K562 (cell line): ENCODE data around the gene UBA1. TPM values are rescaled to one million over a fixed set of nuclear protein-coding genes. Genes with fewer than 3 reads are reported as not detected.

Experiments
- ARID1B ChIP-seq: fragments of 450-650 bp; IDR thresholded peaks from 2 replicates; pipeline ENCODE4 v1.6.1; 2016; ENCODE audit warnings: antibody characterized with exemption, mild to moderate bottlenecking, inconsistent platforms
- EP400 ChIP-seq: fragments of 450-650 bp; IDR thresholded peaks from 2 replicates; pipeline ENCODE4 v1.6.1; 2017; ENCODE audit warnings: antibody characterized with exemption, mild to moderate bottlenecking, moderate library complexity
- FUS ChIP-seq: fragments of 200-400 bp; formaldehyde crosslinking; optimal IDR thresholded peaks from 2 replicates; pipeline ENCODE3; 2017; ENCODE audit warnings: low read depth, low read length
- KAT8 ChIP-seq: fragments of 450-650 bp; IDR thresholded peaks from 2 replicates; pipeline ENCODE4 v1.6.1; 2016; ENCODE audit warnings: low read depth, mild to moderate bottlenecking
- KDM5B ChIP-seq: fragments of 200-600 bp; sonication (generic); IDR thresholded peaks from 2 replicates; pipeline ENCODE4 v1.6.1; 2012; ENCODE audit warnings: low read depth, mild to moderate bottlenecking, moderate library complexity, low read length, control low read depth, inconsistent platforms; ENCODE audit not compliant: insufficient replicate concordance
- NR2C1 ChIP-seq, 2 experiments: fragments of 450-650 bp; IDR thresholded peaks; 2 replicates each; pipeline ENCODE4 v1.6.1; 2017; ENCODE audit warnings: mild to moderate bottlenecking in 2 of 2, antibody characterized with exemption in 1 of 2, inconsistent platforms in 1 of 2, missing compliant biosample characterization in 1 of 2, missing genetic modification characterization in 1 of 2
- POLR2G ChIP-seq: fragments of 200-400 bp; formaldehyde crosslinking; IDR thresholded peaks from 2 replicates; pipeline ENCODE4 v1.6.1; 2017; ENCODE audit warnings: low read depth, mild to moderate bottlenecking, antibody characterized with exemption, low read length, moderate library complexity
- RFX1 ChIP-seq: fragments of 450-650 bp; IDR thresholded peaks from 2 replicates; pipeline ENCODE4 v1.6.1; 2016; ENCODE audit warnings: mild to moderate bottlenecking, moderate library complexity
- SIN3B ChIP-seq: fragments of 450-650 bp; IDR thresholded peaks from 2 replicates; pipeline ENCODE4 v1.6.1; 2017; ENCODE audit warnings: low read depth, mild to moderate bottlenecking, moderate library complexity
- SREBF1 ChIP-seq: fragments of 150-350 bp; IDR thresholded peaks from 2 replicates; pipeline ENCODE4 v1.6.1; 2014; ENCODE audit warnings: antibody characterized with exemption, low read depth, low read length, borderline replicate concordance
- ZKSCAN3 ChIP-seq: fragments of 250-450 bp; sonication (Bioruptor Pico); IDR thresholded peaks from 2 replicates; pipeline ENCODE4 v1.4.0; 2020
- ZNF12 ChIP-seq: sonication (generic); formaldehyde crosslinking; IDR thresholded peaks from 2 replicates; pipeline ENCODE4 v1.4.0; 2020; ENCODE audit warnings: mild to moderate bottlenecking, missing genetic modification reagents
- ZNF143 ChIP-seq: sonication (generic); formaldehyde crosslinking; IDR thresholded peaks from 2 replicates; pipeline ENCODE4 v1.9.0; 2022; ENCODE audit warnings: mild to moderate bottlenecking, missing genetic modification reagents
- ZNF384 ChIP-seq: IDR thresholded peaks from 2 replicates; pipeline ENCODE4 v1.6.1; 2012; ENCODE audit warnings: low read depth, low read length, improper control_type of control experiment
- ZNF408 ChIP-seq: fragments of 250-450 bp; sonication (Bioruptor Pico); IDR thresholded peaks from 2 replicates; pipeline ENCODE4 v1.4.0; 2020; ENCODE audit warnings: low read depth, mild to moderate bottlenecking, moderate library complexity
- polyA plus RNA-seq, 8 experiments: library from polyadenylated mRNA; depleted of rRNA in 4 of 8; stranded (reverse) in 5 of 8; unstranded in 3 of 8; fragments of >200 nt; fragmentation: Nextera tagmentation in 2 of 8; fragmentation: Illumina TruSeq in 1 of 8; extraction: Ambion mirVana in 2 of 8; extraction: Trizol in 1 of 8; gene quantifications; 2 replicates each; pipeline versions ENCODE4 v1.2.1 to v1.2.3, GENCODE V29; 2011 to 2014; ENCODE audit warnings: inconsistent platforms in 1 of 8, missing spikeins in 1 of 8
- total RNA-seq, 7 experiments: library from RNA; depleted of rRNA in 6 of 7; stranded (reverse); fragments of >200 nt in 6 of 7; fragmentation: Illumina TruSeq in 2 of 7; extraction: Trizol in 2 of 7; gene quantifications; 2 replicates each; pipeline versions ENCODE4 v1.2.1 to v1.2.3, GENCODE V29; 2011 to 2021; ENCODE audit warnings: low replicate concordance in 1 of 7
- TF ChIP-seq, protein P1 (sequence below), 2 experiments: fragments of 450-650 bp in 1 of 2; IDR thresholded peaks; 2 replicates each; pipeline ENCODE4 v1.6.1; 2011 to 2017; ENCODE audit warnings: low read depth in 2 of 2, antibody characterized with exemption in 1 of 2, borderline replicate concordance in 1 of 2, low read length in 1 of 2, mild to moderate bottlenecking in 1 of 2, mixed read lengths in 1 of 2; ENCODE audit not compliant: control insufficient read depth in 1 of 2
- TF ChIP-seq, protein P2 (sequence below): fragments of 450-650 bp; formaldehyde crosslinking; IDR thresholded peaks from 2 replicates; pipeline ENCODE4 v1.4.0; 2022; ENCODE audit warnings: mild to moderate bottlenecking, moderate library complexity
- TF ChIP-seq, protein P3 (sequence below): sonication (generic); formaldehyde crosslinking; IDR thresholded peaks from 2 replicates; pipeline ENCODE4 v1.8.1; 2023; ENCODE audit warnings: mild to moderate bottlenecking, missing genetic modification reagents
- TF ChIP-seq, protein P4 (sequence below): sonication (generic); formaldehyde crosslinking; IDR thresholded peaks from 2 replicates; pipeline ENCODE4 v1.8.0; 2022; ENCODE audit warnings: missing genetic modification reagents, mild to moderate bottlenecking, moderate library complexity, borderline replicate concordance

UBA1 gene
- total and polyA plus RNA-seq, 9 of the 15 experiments (the other 6 are each of a cell fraction or from before 2014, with no cell fraction given): 32.0 to 174 (median 93.6) TPM

DNA sequence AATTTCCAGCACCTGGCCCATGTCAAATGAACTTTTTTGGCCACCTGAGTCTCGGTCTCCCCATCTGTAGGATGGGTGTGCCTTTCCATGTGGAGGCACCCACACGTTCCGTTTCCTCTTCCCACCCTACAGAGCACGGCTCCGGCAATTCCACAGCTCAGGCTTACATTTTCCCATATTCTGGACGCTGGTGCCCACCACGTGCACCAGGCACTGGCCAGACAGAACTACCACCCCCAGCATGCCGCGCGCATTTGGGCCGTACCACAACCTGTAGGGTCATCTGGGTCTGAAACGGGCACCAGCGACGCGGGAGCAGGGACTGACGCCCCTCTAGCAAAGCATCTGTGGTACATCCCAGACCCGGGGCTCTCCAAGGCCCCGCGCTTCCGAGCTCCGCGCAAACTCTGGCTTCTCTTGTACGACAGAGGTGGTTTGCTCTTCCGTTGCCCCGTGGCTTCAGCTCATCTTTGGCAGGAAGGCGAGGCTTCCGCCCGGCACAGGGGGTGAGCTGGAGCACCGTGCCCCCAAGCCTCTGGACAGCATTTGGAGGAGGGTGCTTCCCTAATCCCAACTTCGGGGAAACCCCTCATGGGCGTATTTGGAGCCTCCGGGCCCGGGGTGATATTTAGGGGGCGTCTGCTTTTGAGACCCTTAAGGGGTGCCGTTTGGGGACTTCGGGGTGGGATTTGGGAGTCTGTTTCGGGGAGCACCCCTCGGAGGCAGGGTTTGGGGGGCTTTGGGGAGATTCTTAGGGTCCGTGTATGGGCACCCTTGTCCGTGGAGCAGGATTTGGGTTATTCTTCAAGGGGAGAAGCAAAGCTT lies 3.0 kb upstream of the UBA1 start (continued):
- TF ChIP-seq, protein P1, sequence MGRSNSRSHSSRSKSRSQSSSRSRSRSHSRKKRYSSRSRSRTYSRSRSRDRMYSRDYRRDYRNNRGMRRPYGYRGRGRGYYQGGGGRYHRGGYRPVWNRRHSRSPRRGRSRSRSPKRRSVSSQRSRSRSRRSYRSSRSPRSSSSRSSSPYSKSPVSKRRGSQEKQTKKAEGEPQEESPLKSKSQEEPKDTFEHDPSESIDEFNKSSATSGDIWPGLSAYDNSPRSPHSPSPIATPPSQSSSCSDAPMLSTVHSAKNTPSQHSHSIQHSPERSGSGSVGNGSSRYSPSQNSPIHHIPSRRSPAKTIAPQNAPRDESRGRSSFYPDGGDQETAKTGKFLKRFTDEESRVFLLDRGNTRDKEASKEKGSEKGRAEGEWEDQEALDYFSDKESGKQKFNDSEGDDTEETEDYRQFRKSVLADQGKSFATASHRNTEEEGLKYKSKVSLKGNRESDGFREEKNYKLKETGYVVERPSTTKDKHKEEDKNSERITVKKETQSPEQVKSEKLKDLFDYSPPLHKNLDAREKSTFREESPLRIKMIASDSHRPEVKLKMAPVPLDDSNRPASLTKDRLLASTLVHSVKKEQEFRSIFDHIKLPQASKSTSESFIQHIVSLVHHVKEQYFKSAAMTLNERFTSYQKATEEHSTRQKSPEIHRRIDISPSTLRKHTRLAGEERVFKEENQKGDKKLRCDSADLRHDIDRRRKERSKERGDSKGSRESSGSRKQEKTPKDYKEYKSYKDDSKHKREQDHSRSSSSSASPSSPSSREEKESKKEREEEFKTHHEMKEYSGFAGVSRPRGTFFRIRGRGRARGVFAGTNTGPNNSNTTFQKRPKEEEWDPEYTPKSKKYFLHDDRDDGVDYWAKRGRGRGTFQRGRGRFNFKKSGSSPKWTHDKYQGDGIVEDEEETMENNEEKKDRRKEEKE (IDR thresholded peaks at IDR 0.05; ENCODE audit: borderline replicate concordance in 1 of 2, control insufficient read depth in 1 of 2, low read depth in 2 of 2, low read length in 1 of 2): peak in 1 of 2 experiments; percentile 87; a peak in 2 of 4 replicates
- peak; percentile 71 for TF ChIP-seq EP400
- TF ChIP-seq, protein P2, sequence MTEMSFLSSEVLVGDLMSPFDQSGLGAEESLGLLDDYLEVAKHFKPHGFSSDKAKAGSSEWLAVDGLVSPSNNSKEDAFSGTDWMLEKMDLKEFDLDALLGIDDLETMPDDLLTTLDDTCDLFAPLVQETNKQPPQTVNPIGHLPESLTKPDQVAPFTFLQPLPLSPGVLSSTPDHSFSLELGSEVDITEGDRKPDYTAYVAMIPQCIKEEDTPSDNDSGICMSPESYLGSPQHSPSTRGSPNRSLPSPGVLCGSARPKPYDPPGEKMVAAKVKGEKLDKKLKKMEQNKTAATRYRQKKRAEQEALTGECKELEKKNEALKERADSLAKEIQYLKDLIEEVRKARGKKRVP: no peak
- TF ChIP-seq ZNF12 (CRISPR knock-in tag): no peak
- no peak for TF ChIP-seq NR2C1 (IDR thresholded peaks at IDR 0.05)
- no peak for TF ChIP-seq NR2C1 (tag; IDR thresholded peaks at IDR 0.05)
- TF ChIP-seq, protein P3, sequence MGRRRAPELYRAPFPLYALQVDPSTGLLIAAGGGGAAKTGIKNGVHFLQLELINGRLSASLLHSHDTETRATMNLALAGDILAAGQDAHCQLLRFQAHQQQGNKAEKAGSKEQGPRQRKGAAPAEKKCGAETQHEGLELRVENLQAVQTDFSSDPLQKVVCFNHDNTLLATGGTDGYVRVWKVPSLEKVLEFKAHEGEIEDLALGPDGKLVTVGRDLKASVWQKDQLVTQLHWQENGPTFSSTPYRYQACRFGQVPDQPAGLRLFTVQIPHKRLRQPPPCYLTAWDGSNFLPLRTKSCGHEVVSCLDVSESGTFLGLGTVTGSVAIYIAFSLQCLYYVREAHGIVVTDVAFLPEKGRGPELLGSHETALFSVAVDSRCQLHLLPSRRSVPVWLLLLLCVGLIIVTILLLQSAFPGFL (CRISPR knock-in tag): no peak
- TF ChIP-seq, protein P4, sequence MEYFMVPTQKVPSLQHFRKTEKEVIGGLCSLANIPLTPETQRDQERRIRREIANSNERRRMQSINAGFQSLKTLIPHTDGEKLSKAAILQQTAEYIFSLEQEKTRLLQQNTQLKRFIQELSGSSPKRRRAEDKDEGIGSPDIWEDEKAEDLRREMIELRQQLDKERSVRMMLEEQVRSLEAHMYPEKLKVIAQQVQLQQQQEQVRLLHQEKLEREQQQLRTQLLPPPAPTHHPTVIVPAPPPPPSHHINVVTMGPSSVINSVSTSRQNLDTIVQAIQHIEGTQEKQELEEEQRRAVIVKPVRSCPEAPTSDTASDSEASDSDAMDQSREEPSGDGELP: peak; percentile 24; the same call in 1 of the 2 replicates
- TF ChIP-seq SREBF1: 0 out of 2 replicates have a peak, but pooled peaks have one; percentile 64
- no peak for TF ChIP-seq RFX1
- TF ChIP-seq ZNF143 (CRISPR knock-in tag): peak; percentile 83
- TF ChIP-seq ARID1B: no peak
- no peak for TF ChIP-seq ZNF408 (CRISPR knock-in tag)
- no peak for TF ChIP-seq KAT8
- peak; percentile 76 for TF ChIP-seq POLR2G
- no peak for TF ChIP-seq ZNF384
- TF ChIP-seq ZKSCAN3: no peak
- TF ChIP-seq KDM5B: no peak
- TF ChIP-seq FUS: no peak
- TF ChIP-seq SIN3B: no peak
